Heart left ventricle (tissue), 13 donors: ENCODE measurements around the gene EIF5A2.

ENCODE experiments used
- POLR2A ChIP-seq, 2 donors: fragments of 450-650 bp; IDR thresholded peaks; one replicate each; pipeline ENCODE4 v1.6.1; 2017; ENCODE audit warnings: antibody characterized with exemption in 2 of 2, mild to moderate bottlenecking in 2 of 2, moderate library complexity in 2 of 2
- TF ChIP-seq, protein P1 (sequence below), 12 donors: fragments of 200-600 bp; sonication (generic) in 4 of 12; IDR thresholded peaks; one replicate each; pipeline versions ENCODE4 v1.5.0 to v1.8.0; 2018 to 2022; ENCODE audit warnings: antibody characterized with exemption in 12 of 12, mild to moderate bottlenecking in 5 of 12
- donor health status: ischemic (EF 13 %, LVEDD 7.1; RV severe dilation, severe dysfunction).
- donor health status: DM: no; HTN: yes; CAD: no.
- donor health status: DM: no; HTN: no; CAD: no.
- donor health status: ischemic (EF 25% LVEDD 6.9; RV normal size, moderate dysfunction).
- donor health status: ischemic (EF 25% LVEDD 5.7; RV mildly dilated, moderate dysfunction).
- donor health status: ischemic (EF 35%, LVEDD 5.7; RV mildly dilated, moderate dysfunction).
- donor health status: nonischemic (EF 11% LVEDD 7.7; RV severe dilation, severe dysfunction).
- donor health status: DM: yes; HTN: yes; CAD: no.
- donor health status: PGD.
- donor health status: ischemic (EF 29% LVEDD 5.4; RV normal size, mild dysfunction).
- donor health status: nonischemic (EF 23%, LVEDD 6.1; RV moderate dilation, normal function).

DNA sequence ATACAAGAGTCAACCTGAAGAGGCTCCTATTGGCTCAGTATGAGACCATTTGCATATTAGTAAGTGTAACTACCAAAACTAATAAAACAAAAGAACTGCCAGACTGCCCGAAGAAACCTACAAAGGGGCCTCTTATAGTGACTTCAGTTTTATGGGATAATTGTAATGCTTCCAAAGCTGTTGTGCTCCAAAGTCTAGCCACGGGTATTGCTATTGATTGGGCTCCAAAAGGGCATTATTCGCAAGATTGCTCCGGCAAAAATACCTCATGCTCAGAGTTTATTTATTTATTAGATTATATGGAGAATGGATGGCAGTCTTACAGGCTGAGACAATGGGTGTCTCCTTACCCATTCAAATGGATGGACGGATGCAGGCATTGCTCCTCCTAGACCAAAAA is 49.8 kb downstream of the EIF5A2 start:
- TF ChIP-seq, protein P1, sequence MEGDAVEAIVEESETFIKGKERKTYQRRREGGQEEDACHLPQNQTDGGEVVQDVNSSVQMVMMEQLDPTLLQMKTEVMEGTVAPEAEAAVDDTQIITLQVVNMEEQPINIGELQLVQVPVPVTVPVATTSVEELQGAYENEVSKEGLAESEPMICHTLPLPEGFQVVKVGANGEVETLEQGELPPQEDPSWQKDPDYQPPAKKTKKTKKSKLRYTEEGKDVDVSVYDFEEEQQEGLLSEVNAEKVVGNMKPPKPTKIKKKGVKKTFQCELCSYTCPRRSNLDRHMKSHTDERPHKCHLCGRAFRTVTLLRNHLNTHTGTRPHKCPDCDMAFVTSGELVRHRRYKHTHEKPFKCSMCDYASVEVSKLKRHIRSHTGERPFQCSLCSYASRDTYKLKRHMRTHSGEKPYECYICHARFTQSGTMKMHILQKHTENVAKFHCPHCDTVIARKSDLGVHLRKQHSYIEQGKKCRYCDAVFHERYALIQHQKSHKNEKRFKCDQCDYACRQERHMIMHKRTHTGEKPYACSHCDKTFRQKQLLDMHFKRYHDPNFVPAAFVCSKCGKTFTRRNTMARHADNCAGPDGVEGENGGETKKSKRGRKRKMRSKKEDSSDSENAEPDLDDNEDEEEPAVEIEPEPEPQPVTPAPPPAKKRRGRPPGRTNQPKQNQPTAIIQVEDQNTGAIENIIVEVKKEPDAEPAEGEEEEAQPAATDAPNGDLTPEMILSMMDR (IDR thresholded peaks at IDR 0.05) = no peak
- TF ChIP-seq POLR2A (IDR thresholded peaks at IDR 0.05) = no peak
